GM12892 (cell line): ENCODE data around the gene ZBTB20.

Experiments
- POLR2A ChIP-seq: IDR thresholded peaks from 2 replicates; pipeline ENCODE4 v1.6.1; 2011; ENCODE audit warnings: low read depth, low read length, control low read depth
- POLR2AphosphoS5 ChIP-seq: IDR thresholded peaks from 2 replicates; pipeline ENCODE4 v1.6.1; 2011; ENCODE audit warnings: low read depth, low read length, control low read depth

DNA sequence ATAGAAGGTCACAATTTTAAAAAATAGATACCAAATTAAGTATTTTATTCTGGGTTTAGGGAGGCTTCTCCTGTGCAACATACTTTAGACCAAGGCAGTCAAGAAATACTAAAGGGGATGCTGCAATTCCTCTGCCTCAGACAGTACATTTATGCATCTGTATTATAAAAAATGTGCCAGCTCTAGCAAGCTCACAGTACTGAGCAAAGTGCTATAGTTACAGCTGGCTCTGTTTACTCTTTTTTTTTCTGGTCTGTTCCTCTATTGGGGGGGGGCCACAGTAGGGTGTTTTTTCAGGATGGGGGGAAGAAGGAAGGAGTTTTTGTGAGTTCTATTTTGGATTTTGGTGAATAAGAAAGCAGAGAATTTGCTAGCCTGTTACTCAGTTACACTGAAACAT is 668.3 kb downstream of the ZBTB20 start:
- TF ChIP-seq POLR2AphosphoS5, result no peak
- no peak for TF ChIP-seq POLR2A
